K562 (cell line): ENCODE measurements around the gene ADGRL3.

ENCODE experiments used
- CREB1 ChIP-seq, 2 experiments: sonication (generic) in 1 of 2; formaldehyde crosslinking in 1 of 2; IDR thresholded peaks; 2 replicates each; pipeline versions ENCODE4 v1.6.1 to v1.8.0; 2012 to 2022; ENCODE audit warnings: inconsistent platforms in 1 of 2, mild to moderate bottlenecking in 1 of 2, missing genetic modification reagents in 1 of 2, moderate library complexity in 1 of 2
- EHMT2 ChIP-seq: fragments of 450-650 bp; IDR thresholded peaks from 2 replicates; pipeline ENCODE4 v1.6.1; 2018; ENCODE audit warnings: antibody characterized with exemption
- EZH2 ChIP-seq: IDR thresholded peaks from 2 replicates; pipeline ENCODE4 v1.6.1; 2012; ENCODE audit warnings: low read depth, mild to moderate bottlenecking, inconsistent platforms, low read length, borderline replicate concordance
- MCM5 ChIP-seq: fragments of 450-650 bp; IDR thresholded peaks from 2 replicates; pipeline ENCODE4 v1.6.1; 2016; ENCODE audit warnings: low read depth
- PCBP2 ChIP-seq: fragments of 200-400 bp; formaldehyde crosslinking; IDR thresholded peaks from 2 replicates; pipeline ENCODE4 v1.6.1; 2018; ENCODE audit warnings: low read length, low read depth, mild to moderate bottlenecking, moderate library complexity; ENCODE audit not compliant: poor library complexity, severe bottlenecking
- SLC30A9 ChIP-seq: fragments of 250-450 bp; sonication (Bioruptor Pico); IDR thresholded peaks from 2 replicates; pipeline ENCODE4 v1.8.0; 2022; ENCODE audit warnings: mild to moderate bottlenecking, moderate library complexity
- TAF7 ChIP-seq: fragments of 450-650 bp; IDR thresholded peaks from 2 replicates; pipeline ENCODE4 v1.6.1; 2016; ENCODE audit warnings: missing genetic modification characterization, missing compliant biosample characterization
- TEAD1 ChIP-seq, 2 experiments: fragments of 450-650 bp in 1 of 2; sonication (generic) in 1 of 2; formaldehyde crosslinking; IDR thresholded peaks; 2 replicates each; pipeline versions ENCODE4 v1.4.0 to v1.8.0; 2020 to 2022; ENCODE audit warnings: mild to moderate bottlenecking in 2 of 2, missing genetic modification reagents in 1 of 2
- TEAD4 ChIP-seq, 2 experiments: sonication (generic) in 1 of 2; formaldehyde crosslinking in 1 of 2; IDR thresholded peaks; 2 replicates each; pipeline versions ENCODE4 v1.6.1 to v1.8.0; 2012 to 2022; ENCODE audit warnings: borderline replicate concordance in 1 of 2, inconsistent platforms in 1 of 2, low read length in 1 of 2, mild to moderate bottlenecking in 1 of 2, missing genetic modification reagents in 1 of 2
- ZNF232 ChIP-seq: sonication (generic); formaldehyde crosslinking; IDR thresholded peaks from 2 replicates; pipeline ENCODE4 v1.8.0; 2022; ENCODE audit warnings: mild to moderate bottlenecking, missing genetic modification reagents
- ZNF311 ChIP-seq: fragments of 250-450 bp; sonication (Bioruptor Pico); IDR thresholded peaks from 2 replicates; pipeline ENCODE4 v1.4.0; 2020; ENCODE audit warnings: mild to moderate bottlenecking, moderate library complexity
- TF ChIP-seq, protein P1 (sequence below): fragments of 250-450 bp; sonication (Bioruptor Pico); IDR thresholded peaks from 2 replicates; pipeline ENCODE4 v1.5.0; 2022; ENCODE audit warnings: mild to moderate bottlenecking
- TF ChIP-seq, protein P2 (sequence below): fragments of 450-650 bp; IDR thresholded peaks from 2 replicates; pipeline ENCODE4 v1.7.1; 2018; ENCODE audit warnings: mild to moderate bottlenecking, low read depth; ENCODE audit not compliant: partially characterized antibody

DNA sequence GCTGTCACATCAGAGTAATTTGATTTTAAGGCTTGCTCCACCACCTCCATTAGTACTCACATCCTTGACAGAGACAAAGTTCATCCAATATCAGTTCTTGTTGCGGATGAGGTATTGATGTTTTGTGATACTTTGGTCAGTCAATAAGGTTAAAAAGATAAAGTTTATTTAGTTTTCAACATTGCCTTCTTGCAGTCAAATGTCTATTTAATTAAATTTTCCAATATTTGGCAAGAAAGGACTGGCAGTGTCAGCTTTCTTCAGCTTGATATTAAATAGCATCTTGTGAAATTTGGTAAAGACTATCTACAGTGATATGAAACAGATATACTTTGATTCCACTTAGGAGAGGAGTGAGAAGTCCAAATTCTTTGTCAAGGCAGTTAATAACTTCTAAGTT, 493.4 kb downstream of the ADGRL3 start:
- no peak for TF ChIP-seq ZNF311 (CRISPR knock-in tag)
- TF ChIP-seq, protein P1, sequence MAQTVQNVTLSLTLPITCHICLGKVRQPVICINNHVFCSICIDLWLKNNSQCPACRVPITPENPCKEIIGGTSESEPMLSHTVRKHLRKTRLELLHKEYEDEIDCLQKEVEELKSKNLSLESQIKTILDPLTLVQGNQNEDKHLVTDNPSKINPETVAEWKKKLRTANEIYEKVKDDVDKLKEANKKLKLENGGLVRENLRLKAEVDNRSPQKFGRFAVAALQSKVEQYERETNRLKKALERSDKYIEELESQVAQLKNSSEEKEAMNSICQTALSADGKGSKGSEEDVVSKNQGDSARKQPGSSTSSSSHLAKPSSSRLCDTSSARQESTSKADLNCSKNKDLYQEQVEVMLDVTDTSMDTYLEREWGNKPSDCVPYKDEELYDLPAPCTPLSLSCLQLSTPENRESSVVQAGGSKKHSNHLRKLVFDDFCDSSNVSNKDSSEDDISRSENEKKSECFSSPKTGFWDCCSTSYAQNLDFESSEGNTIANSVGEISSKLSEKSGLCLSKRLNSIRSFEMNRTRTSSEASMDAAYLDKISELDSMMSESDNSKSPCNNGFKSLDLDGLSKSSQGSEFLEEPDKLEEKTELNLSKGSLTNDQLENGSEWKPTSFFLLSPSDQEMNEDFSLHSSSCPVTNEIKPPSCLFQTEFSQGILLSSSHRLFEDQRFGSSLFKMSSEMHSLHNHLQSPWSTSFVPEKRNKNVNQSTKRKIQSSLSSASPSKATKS (CRISPR knock-in tag) = no peak
- no peak for TF ChIP-seq CREB1 (IDR thresholded peaks at IDR 0.05)
- TF ChIP-seq CREB1 (CRISPR knock-in tag; IDR thresholded peaks at IDR 0.05) = no peak
- no peak for TF ChIP-seq SLC30A9
- no peak for TF ChIP-seq TEAD1 (CRISPR knock-in tag; IDR thresholded peaks at IDR 0.05)
- TF ChIP-seq MCM5 = no peak
- TF ChIP-seq, protein P2, sequence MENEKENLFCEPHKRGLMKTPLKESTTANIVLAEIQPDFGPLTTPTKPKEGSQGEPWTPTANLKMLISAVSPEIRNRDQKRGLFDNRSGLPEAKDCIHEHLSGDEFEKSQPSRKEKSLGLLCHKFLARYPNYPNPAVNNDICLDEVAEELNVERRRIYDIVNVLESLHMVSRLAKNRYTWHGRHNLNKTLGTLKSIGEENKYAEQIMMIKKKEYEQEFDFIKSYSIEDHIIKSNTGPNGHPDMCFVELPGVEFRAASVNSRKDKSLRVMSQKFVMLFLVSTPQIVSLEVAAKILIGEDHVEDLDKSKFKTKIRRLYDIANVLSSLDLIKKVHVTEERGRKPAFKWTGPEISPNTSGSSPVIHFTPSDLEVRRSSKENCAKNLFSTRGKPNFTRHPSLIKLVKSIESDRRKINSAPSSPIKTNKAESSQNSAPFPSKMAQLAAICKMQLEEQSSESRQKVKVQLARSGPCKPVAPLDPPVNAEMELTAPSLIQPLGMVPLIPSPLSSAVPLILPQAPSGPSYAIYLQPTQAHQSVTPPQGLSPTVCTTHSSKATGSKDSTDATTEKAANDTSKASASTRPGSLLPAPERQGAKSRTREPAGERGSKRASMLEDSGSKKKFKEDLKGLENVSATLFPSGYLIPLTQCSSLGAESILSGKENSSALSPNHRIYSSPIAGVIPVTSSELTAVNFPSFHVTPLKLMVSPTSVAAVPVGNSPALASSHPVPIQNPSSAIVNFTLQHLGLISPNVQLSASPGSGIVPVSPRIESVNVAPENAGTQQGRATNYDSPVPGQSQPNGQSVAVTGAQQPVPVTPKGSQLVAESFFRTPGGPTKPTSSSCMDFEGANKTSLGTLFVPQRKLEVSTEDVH = no peak
- no peak for TF ChIP-seq EZH2
- TF ChIP-seq EHMT2 = no peak
- TF ChIP-seq ZNF232 (CRISPR knock-in tag) = no peak
- TF ChIP-seq PCBP2 = no peak
- no peak for TF ChIP-seq TAF7
- no peak for TF ChIP-seq TEAD4 (IDR thresholded peaks at IDR 0.05; ENCODE audit: low read length)
- no peak for TF ChIP-seq TEAD4 (CRISPR knock-in tag; IDR thresholded peaks at IDR 0.05; ENCODE audit: borderline replicate concordance)
